ENCODE data around the gene PRKX. TPM values are rescaled to one million over a fixed set of nuclear protein-coding genes. Genes with fewer than 3 reads are reported as not detected.
"Not testable (repeated sequence)": the region's sequence is repeated elsewhere in the genome, so short reads cannot be mapped to it uniquely, and the experiment has no call there.

PRKX gene
- total and polyA plus RNA-seq, 2 experiments from 2014 or later, result 12.1 to 18.2 TPM

DNA sequence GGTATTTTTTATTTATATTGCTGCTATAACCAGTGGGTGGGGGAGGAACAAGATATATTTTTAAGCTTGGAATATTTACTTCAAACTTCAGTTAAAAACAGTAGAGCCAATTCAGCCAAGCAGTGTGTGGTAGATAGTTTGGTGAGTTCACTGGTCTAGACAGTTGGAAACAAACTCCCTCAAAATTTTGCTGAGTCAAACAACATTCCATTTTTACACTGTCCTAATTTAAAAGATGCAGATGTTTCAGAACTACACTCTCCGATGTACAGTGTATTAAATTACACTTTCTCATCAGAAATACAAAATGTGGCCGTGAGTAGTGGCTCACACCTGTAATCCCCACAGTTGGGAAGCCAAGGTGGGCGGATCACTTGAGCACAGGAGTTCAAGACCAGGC, 23.3 kb downstream of the PRKX start:
- Histone ChIP-seq H3K9me2 (replicated peaks; ENCODE audit: insufficient read depth) (no peaks in the 10 kb centered on the region), H3K27me3 (no peaks in the 10 kb centered on the region), H3K36me3 (replicated peaks; ENCODE audit: insufficient read depth, low read depth) (no peaks in the 10 kb centered on the region), H3K4me1 (ENCODE audit: insufficient read depth) (no peaks in the 10 kb centered on the region), H3K9me3 (ENCODE audit: low read depth) (no peaks in the 10 kb centered on the region), H2AFZ (no peak overlapping the region), H3K4me3 (no peak overlapping the region), H3K4me2 (no peak overlapping the region), H3K79me2 (peaks cover 2% of the 10 kb centered on the region), H4K20me1 (ENCODE audit: insufficient read depth, poor library complexity, severe bottlenecking) (no peaks in the 10 kb centered on the region), H3K27ac (peak overlapping the region; percentile 48)
- no peak for DNase-seq (ENCODE audit: low spot score)
- 67% methylated on average over 3 of the region's 3 CpGs for WGBS (ENCODE audit: low lambda C conversion rate, missing lambda C conversion rate)
- TF ChIP-seq EZH2 (IDR thresholded peaks at IDR 0.05; ENCODE audit: borderline replicate concordance), result no peak

DNA sequence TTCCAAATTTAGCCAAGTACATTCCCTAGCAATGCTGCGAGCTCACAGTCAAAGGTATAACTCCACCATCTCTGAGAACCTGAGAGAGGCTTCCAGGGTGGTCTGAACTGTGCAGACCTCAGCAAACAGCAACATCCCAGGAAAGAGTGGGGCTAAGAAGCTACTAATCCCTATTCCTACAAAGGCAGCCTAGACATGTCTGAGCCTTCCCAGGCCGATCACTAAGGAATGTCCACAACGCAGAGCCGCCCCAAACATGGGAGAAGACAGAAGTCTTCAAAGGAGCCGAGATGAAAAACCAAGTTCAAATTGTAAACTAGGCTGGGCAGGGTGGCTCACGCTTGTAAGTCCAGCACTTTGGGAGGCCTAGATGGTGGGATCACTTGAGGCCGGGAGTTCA, 30.2 kb downstream of the PRKX start:
- H3K4me2 ChIP-seq; DNase-seq (ENCODE audit: low spot score); H4K20me1 ChIP-seq (ENCODE audit: insufficient read depth, poor library complexity, severe bottlenecking); H3K79me2 ChIP-seq; H3K9me2 ChIP-seq (replicated peaks; ENCODE audit: insufficient read depth); H3K27me3 ChIP-seq; H2AFZ ChIP-seq; H3K4me1 ChIP-seq (ENCODE audit: insufficient read depth); H3K27ac ChIP-seq; H3K36me3 ChIP-seq (replicated peaks; ENCODE audit: insufficient read depth, low read depth); H3K9me3 ChIP-seq (ENCODE audit: low read depth); H3K4me3 ChIP-seq: not testable (repeated sequence)
- 78% methylated on average over 7 of the region's 7 CpGs for WGBS (ENCODE audit: low lambda C conversion rate, missing lambda C conversion rate)

DNA sequence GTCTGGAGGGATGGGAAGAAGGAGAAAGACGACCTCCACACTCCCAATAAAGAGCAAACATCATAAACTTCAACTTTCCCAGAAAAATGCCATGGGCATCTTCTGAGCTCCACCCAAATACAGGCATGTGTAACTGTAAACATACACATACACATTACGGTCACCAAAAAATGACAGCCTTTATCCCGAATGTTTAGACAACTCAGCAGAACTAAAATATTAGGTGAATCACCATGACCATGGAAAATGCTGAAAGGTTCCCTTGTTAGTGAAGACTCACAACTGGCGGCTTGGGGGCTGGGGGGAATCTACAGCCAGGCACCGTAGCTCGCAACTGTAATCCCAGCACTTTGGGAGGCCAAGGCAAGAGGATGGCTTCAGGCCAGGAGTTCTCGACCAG, 33.0 kb downstream of the PRKX start:
- Histone ChIP-seq H3K4me1 (ENCODE audit: insufficient read depth) (no peaks in the 10 kb centered on the region), H3K4me2 (no peak overlapping the region), H3K9me3 (ENCODE audit: low read depth) (no peaks in the 10 kb centered on the region), H4K20me1 (ENCODE audit: insufficient read depth, poor library complexity, severe bottlenecking) (no peaks in the 10 kb centered on the region), H3K36me3 (replicated peaks; ENCODE audit: insufficient read depth, low read depth) (no peaks in the 10 kb centered on the region), H3K9me2 (replicated peaks; ENCODE audit: insufficient read depth) (no peaks in the 10 kb centered on the region), H3K27me3 (no peaks in the 10 kb centered on the region), H3K27ac (no peak overlapping the region), H2AFZ (no peak overlapping the region), H3K79me2 (no peaks in the 10 kb centered on the region), H3K4me3 (no peak overlapping the region)
- TF ChIP-seq, protein P1, sequence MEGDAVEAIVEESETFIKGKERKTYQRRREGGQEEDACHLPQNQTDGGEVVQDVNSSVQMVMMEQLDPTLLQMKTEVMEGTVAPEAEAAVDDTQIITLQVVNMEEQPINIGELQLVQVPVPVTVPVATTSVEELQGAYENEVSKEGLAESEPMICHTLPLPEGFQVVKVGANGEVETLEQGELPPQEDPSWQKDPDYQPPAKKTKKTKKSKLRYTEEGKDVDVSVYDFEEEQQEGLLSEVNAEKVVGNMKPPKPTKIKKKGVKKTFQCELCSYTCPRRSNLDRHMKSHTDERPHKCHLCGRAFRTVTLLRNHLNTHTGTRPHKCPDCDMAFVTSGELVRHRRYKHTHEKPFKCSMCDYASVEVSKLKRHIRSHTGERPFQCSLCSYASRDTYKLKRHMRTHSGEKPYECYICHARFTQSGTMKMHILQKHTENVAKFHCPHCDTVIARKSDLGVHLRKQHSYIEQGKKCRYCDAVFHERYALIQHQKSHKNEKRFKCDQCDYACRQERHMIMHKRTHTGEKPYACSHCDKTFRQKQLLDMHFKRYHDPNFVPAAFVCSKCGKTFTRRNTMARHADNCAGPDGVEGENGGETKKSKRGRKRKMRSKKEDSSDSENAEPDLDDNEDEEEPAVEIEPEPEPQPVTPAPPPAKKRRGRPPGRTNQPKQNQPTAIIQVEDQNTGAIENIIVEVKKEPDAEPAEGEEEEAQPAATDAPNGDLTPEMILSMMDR (IDR thresholded peaks at IDR 0.05; ENCODE audit: poor library complexity), result no peak
- TF ChIP-seq EZH2 (IDR thresholded peaks at IDR 0.05; ENCODE audit: borderline replicate concordance) (no peak), EZH2phosphoT487 (IDR thresholded peaks at IDR 0.05; ENCODE audit: low read depth, severe bottlenecking, unreplicated experiment) (no peak)
- DNase-seq (ENCODE audit: low spot score), result no peak
- 72% methylated on average over 7 of the region's 7 CpGs for WGBS (ENCODE audit: low lambda C conversion rate, missing lambda C conversion rate)

DNA sequence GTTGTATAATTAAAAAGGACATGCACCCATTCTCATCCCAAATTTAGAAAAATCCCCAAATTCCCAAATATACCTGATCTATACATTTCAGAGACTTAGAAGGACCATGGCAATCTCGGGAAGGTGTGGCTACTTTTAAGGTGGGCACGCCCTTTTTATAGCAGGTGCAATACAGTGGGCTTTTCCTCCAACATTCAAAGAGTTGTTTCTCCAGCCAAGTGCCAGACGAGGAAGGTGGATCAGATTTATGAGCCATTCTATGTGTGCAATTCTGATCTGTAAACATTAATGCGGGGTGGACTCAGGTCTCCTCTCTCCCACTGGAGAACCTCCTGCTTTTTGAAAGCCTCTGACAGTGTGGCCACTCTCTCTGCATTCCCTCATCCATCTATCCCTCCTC, 33.8 kb downstream of the PRKX start:
- no peak overlapping the region for H3K27ac ChIP-seq
- H3K4me1 ChIP-seq (ENCODE audit: insufficient read depth), result no peaks in the 10 kb centered on the region
- H2AFZ ChIP-seq, result no peak overlapping the region
- no peaks in the 10 kb centered on the region for H3K9me3 ChIP-seq (ENCODE audit: low read depth)
- TF ChIP-seq EZH2 (IDR thresholded peaks at IDR 0.05; ENCODE audit: borderline replicate concordance) (no peak), EZH2phosphoT487 (IDR thresholded peaks at IDR 0.05; ENCODE audit: low read depth, severe bottlenecking, unreplicated experiment) (no peak)
- TF ChIP-seq, protein P1 (IDR thresholded peaks at IDR 0.05; ENCODE audit: poor library complexity), result no peak
- 69% methylated on average over 4 of the region's 4 CpGs for WGBS (ENCODE audit: low lambda C conversion rate, missing lambda C conversion rate)
- no peaks in the 10 kb centered on the region for H3K36me3 ChIP-seq (replicated peaks; ENCODE audit: insufficient read depth, low read depth)
- no peaks in the 10 kb centered on the region for H3K9me2 ChIP-seq (replicated peaks; ENCODE audit: insufficient read depth)
- DNase-seq (ENCODE audit: low spot score), result no peak
- no peak overlapping the region for H3K4me2 ChIP-seq
- H3K79me2 ChIP-seq, result no peaks in the 10 kb centered on the region
- no peak overlapping the region for H3K4me3 ChIP-seq
- no peaks in the 10 kb centered on the region for H4K20me1 ChIP-seq (ENCODE audit: insufficient read depth, poor library complexity, severe bottlenecking)
- H3K27me3 ChIP-seq, result no peaks in the 10 kb centered on the region

Measured in hepatocyte (in vitro differentiated cells).